ENCODE data around the gene RNF175. TPM values are rescaled to one million over a fixed set of nuclear protein-coding genes. Genes with fewer than 3 reads are reported as not detected.

Gene RNF175
- total RNA-seq, 1 experiment from 2014 or later = not detected

GRCh38 chr4:153750197-153750817 lies 9.5 kb downstream of the RNF175 start:
- peak; percentile 69 for DNase-seq (ENCODE audit: extremely low read depth, low read depth)

- no peak for DNase-seq (ENCODE audit: extremely low read depth, low read depth)
Observed at GRCh38 chr4:153748378-153748777, 11.4 kb downstream of the RNF175 start.

- DNase-seq (ENCODE audit: extremely low read depth, low read depth) = no peak
Observed at GRCh38 chr4:153747406-153747955, 12.3 kb downstream of the RNF175 start.

- no peak for DNase-seq (ENCODE audit: extremely low read depth, low read depth)
Observed at GRCh38 chr4:153745651-153746050, 14.2 kb downstream of the RNF175 start.

- DNase-seq (ENCODE audit: extremely low read depth, low read depth) = no peak
Observed at GRCh38 chr4:153741541-153741940, 18.3 kb downstream of the RNF175 start.

GRCh38 chr4:153735906-153736461 lies 23.8 kb downstream of the RNF175 start:
- DNase-seq (ENCODE audit: extremely low read depth, low read depth) = no peak

- no peak for DNase-seq (ENCODE audit: extremely low read depth, low read depth)
Observed at GRCh38 chr4:153733751-153734448, 25.9 kb downstream of the RNF175 start.

GRCh38 chr4:153731239-153731638 lies 28.6 kb downstream of the RNF175 start:
- DNase-seq (ENCODE audit: extremely low read depth, low read depth) = no peak

- no peak for DNase-seq (ENCODE audit: extremely low read depth, low read depth)
Observed at GRCh38 chr4:153729895-153730294, 29.9 kb downstream of the RNF175 start.

GRCh38 chr4:153728660-153729059 lies 31.2 kb downstream of the RNF175 start:
- DNase-seq (ENCODE audit: extremely low read depth, low read depth) = no peak

- no peak for DNase-seq (ENCODE audit: extremely low read depth, low read depth)
Observed at GRCh38 chr4:153728151-153728550, 31.7 kb downstream of the RNF175 start.

- DNase-seq (ENCODE audit: extremely low read depth, low read depth) = no peak
Observed at GRCh38 chr4:153725831-153726154, 34.0 kb downstream of the RNF175 start.

- DNase-seq (ENCODE audit: extremely low read depth, low read depth) = no peak
Observed at GRCh38 chr4:153725136-153725830, 34.5 kb downstream of the RNF175 start.

GRCh38 chr4:153724606-153725005 lies 35.2 kb downstream of the RNF175 start:
- no peak for DNase-seq (ENCODE audit: extremely low read depth, low read depth)

- DNase-seq (ENCODE audit: extremely low read depth, low read depth) = no peak
Observed at GRCh38 chr4:153722036-153722435, 37.8 kb downstream of the RNF175 start.

GRCh38 chr4:153713866-153714646 lies 45.8 kb downstream of the RNF175 start:
- DNase-seq (ENCODE audit: extremely low read depth, low read depth) = no peak

- DNase-seq (ENCODE audit: extremely low read depth, low read depth) = no peak
Observed at GRCh38 chr4:153710681-153711080, 49.1 kb downstream of the RNF175 start.

- DNase-seq (ENCODE audit: extremely low read depth, low read depth) = no peak
Observed at GRCh38 chr4:153706519-153706918, 53.3 kb downstream of the RNF175 start.

- DNase-seq (ENCODE audit: extremely low read depth, low read depth) = no peak
Observed at GRCh38 chr4:153705743-153706468, 53.9 kb downstream of the RNF175 start.

- DNase-seq (ENCODE audit: extremely low read depth, low read depth) = no peak
Observed at GRCh38 chr4:153704522-153704921, 55.3 kb downstream of the RNF175 start.

Measured in NCI-H460 (cell line).